ENCODE results near the gene OR56A5. TPM values are rescaled to one million over a fixed set of nuclear protein-coding genes. Genes with fewer than 3 reads are reported as not detected.
"Not testable (repeated sequence)": the region's sequence is repeated elsewhere in the genome, so short reads cannot be mapped to it uniquely, and the experiment has no call there.

OR56A5 gene
- total and polyA plus RNA-seq, 2 donors (not counting 3 experiments of a cell fraction or from before 2014, with no cell fraction given) = not detected

DNA sequence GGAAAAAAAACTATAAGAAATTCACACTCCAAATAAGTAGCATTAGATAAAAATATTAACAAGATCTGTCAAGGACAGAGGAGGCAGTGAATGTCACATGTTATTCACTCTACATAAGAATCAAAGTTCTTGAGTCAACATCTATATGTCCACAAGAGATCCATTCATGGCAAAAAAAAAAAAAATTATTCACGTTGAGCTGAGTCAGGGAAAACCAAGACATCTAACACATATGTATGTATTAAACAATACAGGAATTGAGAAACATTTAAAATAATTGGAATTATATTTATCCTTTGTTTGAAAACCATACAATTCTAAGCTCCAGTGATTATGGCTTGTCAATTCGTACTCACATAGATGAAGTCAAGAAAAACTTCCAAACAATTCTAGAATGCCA, 1.3 kb downstream of the OR56A5 start:
- intact Hi-C loops (cut with micrococcal nuclease) (no loop called here), dilution Hi-C loops (cut with MboI; ENCODE audit: extremely low pct_ligation_motif_present, low sequenced_read_pairs) (no loop called here)
- H3K9me1 ChIP-seq (replicated peaks; ENCODE audit: control insufficient read depth, extremely low read depth, insufficient read depth, low read length) = no peaks in the 10 kb centered on the region
- ChIA-PET CTCF (no interaction called here), POLR2A (no interaction called here)
- no peak overlapping the region for H3K27ac ChIP-seq (ENCODE audit: insufficient read depth, low read depth, low read length)
- no peaks in the 10 kb centered on the region for H3K36me3 ChIP-seq (ENCODE audit: control insufficient read depth in 2 of 2, extremely low read depth in 1 of 2, insufficient read depth in 2 of 2, low read length in 2 of 2)
- no peak overlapping the region for H3K4me2 ChIP-seq (ENCODE audit: insufficient read depth, low read length)
- TF ChIP-seq POLR2AphosphoS5 (IDR thresholded peaks at IDR 0.05; ENCODE audit: insufficient read depth, low read depth, low read length) (no peak), POLR2A (IDR thresholded peaks at IDR 0.05; ENCODE audit: low read depth, low read length) (no peak), GATA2 (IDR thresholded peaks at IDR 0.05; ENCODE audit: insufficient read depth, insufficient read length, low read depth, low read length) (no peak), FOS (IDR thresholded peaks at IDR 0.05; ENCODE audit: borderline replicate concordance, insufficient read depth, low read length) (no peak), MYC (IDR thresholded peaks at IDR 0.05; ENCODE audit: low read depth, low read length) (no peak), JUN (IDR thresholded peaks at IDR 0.05; ENCODE audit: borderline replicate concordance, insufficient read depth, insufficient read length, low read depth) (no peak)
- TF ChIP-seq, protein P1, sequence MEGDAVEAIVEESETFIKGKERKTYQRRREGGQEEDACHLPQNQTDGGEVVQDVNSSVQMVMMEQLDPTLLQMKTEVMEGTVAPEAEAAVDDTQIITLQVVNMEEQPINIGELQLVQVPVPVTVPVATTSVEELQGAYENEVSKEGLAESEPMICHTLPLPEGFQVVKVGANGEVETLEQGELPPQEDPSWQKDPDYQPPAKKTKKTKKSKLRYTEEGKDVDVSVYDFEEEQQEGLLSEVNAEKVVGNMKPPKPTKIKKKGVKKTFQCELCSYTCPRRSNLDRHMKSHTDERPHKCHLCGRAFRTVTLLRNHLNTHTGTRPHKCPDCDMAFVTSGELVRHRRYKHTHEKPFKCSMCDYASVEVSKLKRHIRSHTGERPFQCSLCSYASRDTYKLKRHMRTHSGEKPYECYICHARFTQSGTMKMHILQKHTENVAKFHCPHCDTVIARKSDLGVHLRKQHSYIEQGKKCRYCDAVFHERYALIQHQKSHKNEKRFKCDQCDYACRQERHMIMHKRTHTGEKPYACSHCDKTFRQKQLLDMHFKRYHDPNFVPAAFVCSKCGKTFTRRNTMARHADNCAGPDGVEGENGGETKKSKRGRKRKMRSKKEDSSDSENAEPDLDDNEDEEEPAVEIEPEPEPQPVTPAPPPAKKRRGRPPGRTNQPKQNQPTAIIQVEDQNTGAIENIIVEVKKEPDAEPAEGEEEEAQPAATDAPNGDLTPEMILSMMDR (IDR thresholded peaks at IDR 0.05; ENCODE audit: extremely low read depth in 1 of 2, insufficient read depth in 1 of 2, low read depth in 1 of 2, low read length in 2 of 2) = no peak
- TF ChIP-seq, protein P2, sequence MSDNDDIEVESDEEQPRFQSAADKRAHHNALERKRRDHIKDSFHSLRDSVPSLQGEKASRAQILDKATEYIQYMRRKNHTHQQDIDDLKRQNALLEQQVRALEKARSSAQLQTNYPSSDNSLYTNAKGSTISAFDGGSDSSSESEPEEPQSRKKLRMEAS (IDR thresholded peaks at IDR 0.05; ENCODE audit: insufficient read depth, insufficient read length) = no peak
- no peaks in the 10 kb centered on the region for H3K27me3 ChIP-seq (ENCODE audit: control insufficient read depth in 2 of 2, insufficient read depth in 2 of 2, low read length in 2 of 2)
- no peaks in the 10 kb centered on the region for H3K4me1 ChIP-seq (ENCODE audit: control insufficient read depth, extremely low read depth, insufficient read depth, low read length)
- no peaks in the 10 kb centered on the region for H3K79me2 ChIP-seq (ENCODE audit: control insufficient read depth, insufficient read depth, low read length)
- no peak overlapping the region for H2AFZ ChIP-seq (ENCODE audit: low read depth, low read length)
- BruUV-seq (replicated peaks) = no TSS peak
- H4K20me1 ChIP-seq (replicated peaks; ENCODE audit: control insufficient read depth, extremely low read depth, insufficient read depth, low read length) = no peaks in the 10 kb centered on the region
- no peak overlapping the region for H3K9ac ChIP-seq (replicated peaks; ENCODE audit: extremely low read depth, insufficient read depth, low read length)
- FAIRE-seq (no peak), DNase-seq (ENCODE audit: low read depth, low spot score) (no peak)
- H3K9me3 ChIP-seq (replicated peaks; ENCODE audit: control insufficient read depth, insufficient read depth, low read length) = no peaks in the 10 kb centered on the region
- no peak overlapping the region for H3K4me3 ChIP-seq (replicated peaks in 1 of 3; ENCODE audit: insufficient read depth in 1 of 3, low read depth in 1 of 3, low read length in 3 of 3)

DNA sequence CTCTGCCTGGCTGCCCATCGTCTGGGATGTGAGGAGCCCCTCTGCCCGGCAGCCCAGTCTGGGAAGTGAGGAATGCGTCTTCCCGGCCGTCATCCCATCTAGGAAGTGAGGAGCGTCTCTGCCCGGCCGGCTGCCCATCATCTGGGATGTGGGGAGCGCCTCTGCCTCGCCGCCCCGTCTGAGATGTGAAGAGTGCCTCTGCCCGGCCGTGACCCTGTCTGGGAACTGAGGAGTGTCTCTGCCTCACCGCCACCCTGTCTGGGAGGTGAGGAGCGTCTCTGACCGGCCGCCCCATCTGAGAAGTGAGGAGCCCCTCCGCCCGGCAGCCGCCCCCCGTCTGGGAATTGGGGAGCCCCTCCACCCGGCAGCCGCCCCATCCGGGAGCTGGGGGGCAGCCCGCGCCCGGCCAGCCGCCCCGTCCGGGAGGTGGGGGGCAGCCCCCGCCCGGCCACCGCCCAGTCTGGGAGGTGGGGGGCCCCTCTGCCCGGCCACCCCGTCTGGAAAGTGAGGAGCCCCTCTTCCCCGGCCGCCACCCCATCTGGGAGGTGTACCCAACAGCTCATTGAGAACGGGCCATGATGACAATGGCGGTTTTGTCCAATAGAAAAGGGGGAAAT, 7.5 kb downstream of the OR56A5 start:
- H2AFZ ChIP-seq (ENCODE audit: low read depth, low read length); DNase-seq (ENCODE audit: low read depth, low spot score); CTCF ChIA-PET; BruUV-seq (replicated peaks); intact Hi-C loops (cut with micrococcal nuclease); H4K20me1 ChIP-seq (replicated peaks; ENCODE audit: control insufficient read depth, extremely low read depth, insufficient read depth, low read length); POLR2A ChIA-PET; H3K4me1 ChIP-seq (ENCODE audit: control insufficient read depth, extremely low read depth, insufficient read depth, low read length); H3K4me2 ChIP-seq (ENCODE audit: insufficient read depth, low read length); dilution Hi-C loops (cut with MboI; ENCODE audit: extremely low pct_ligation_motif_present, low sequenced_read_pairs); H3K4me3 ChIP-seq (replicated peaks in 1 of 3; ENCODE audit: insufficient read depth in 1 of 3, low read depth in 1 of 3, low read length in 3 of 3); FAIRE-seq; H3K27me3 ChIP-seq (ENCODE audit: control insufficient read depth in 2 of 2, insufficient read depth in 2 of 2, low read length in 2 of 2); H3K9ac ChIP-seq (replicated peaks; ENCODE audit: extremely low read depth, insufficient read depth, low read length); H3K79me2 ChIP-seq (ENCODE audit: control insufficient read depth, insufficient read depth, low read length); H3K9me3 ChIP-seq (replicated peaks; ENCODE audit: control insufficient read depth, insufficient read depth, low read length); H3K36me3 ChIP-seq (ENCODE audit: control insufficient read depth in 2 of 2, extremely low read depth in 1 of 2, insufficient read depth in 2 of 2, low read length in 2 of 2); H3K9me1 ChIP-seq (replicated peaks; ENCODE audit: control insufficient read depth, extremely low read depth, insufficient read depth, low read length); H3K27ac ChIP-seq (ENCODE audit: insufficient read depth, low read depth, low read length): not testable (repeated sequence)

Data from endothelial cell of umbilical vein (primary cell).